ENCODE results near the gene HCRT.
"Not testable (repeated sequence)": the region's sequence is repeated elsewhere in the genome, so short reads cannot be mapped to it uniquely, and the experiment has no call there.

Gene HCRT

GRCh38 chr17:42142371-42142896 lies 42.8 kb downstream of the HCRT start:
- H3K9me3 ChIP-seq (ENCODE audit: control insufficient read depth, insufficient read depth, low read length) = no peaks in the 10 kb centered on the region
- H3K4me3 ChIP-seq (ENCODE audit: low read length) = no peak overlapping the region
- no peaks in the 10 kb centered on the region for H3F3A ChIP-seq (ENCODE audit: control insufficient read depth, insufficient read depth)
- TF ChIP-seq CTCF (IDR thresholded peaks at IDR 0.05; ENCODE audit: low read depth, low read length, poor library complexity, severe bottlenecking) = no peak
- no peak for TF ChIP-seq EZH2phosphoT487 (IDR thresholded peaks at IDR 0.05; ENCODE audit: borderline replicate concordance, low read length)
- no peak overlapping the region for H3K4me2 ChIP-seq (ENCODE audit: low read length)
- peaks cover 11% of the 10 kb centered on the region for H3K4me1 ChIP-seq (ENCODE audit: control insufficient read depth, low read length)
- peaks cover 8% of the 10 kb centered on the region; the same call in 1 of the 2 replicates for H4K20me1 ChIP-seq (ENCODE audit: control insufficient read depth, insufficient read depth, low read depth, low read length)
- H3K79me2 ChIP-seq (ENCODE audit: control insufficient read depth, low read length) = peaks cover 89% of the 10 kb centered on the region
- H3K9me2 ChIP-seq (replicated peaks; ENCODE audit: control insufficient read depth, low read length) = no peaks in the 10 kb centered on the region
- H3K36me3 ChIP-seq (ENCODE audit: control insufficient read depth, low read length) = peaks cover 35% of the 10 kb centered on the region
- H3K27ac ChIP-seq (ENCODE audit: low read depth, low read length) = no peak overlapping the region
- no peaks in the 10 kb centered on the region for H3K27me3 ChIP-seq (ENCODE audit: control insufficient read depth, low read length)

- Histone ChIP-seq H3K27me3 (ENCODE audit: control insufficient read depth, low read length) (no peaks in the 10 kb centered on the region), H4K20me1 (ENCODE audit: control insufficient read depth, insufficient read depth, low read depth, low read length) (peaks cover 12% of the 10 kb centered on the region; the same call in 1 of the 2 replicates), H3K4me2 (ENCODE audit: low read length) (no peak overlapping the region), H3K4me1 (ENCODE audit: control insufficient read depth, low read length) (peaks cover 22% of the 10 kb centered on the region), H3F3A (ENCODE audit: control insufficient read depth, insufficient read depth) (peaks cover 3% of the 10 kb centered on the region; the same call in 1 of the 2 replicates), H3K36me3 (ENCODE audit: control insufficient read depth, low read length) (peaks cover 37% of the 10 kb centered on the region), H3K9me3 (ENCODE audit: control insufficient read depth, insufficient read depth, low read length) (no peaks in the 10 kb centered on the region), H3K4me3 (ENCODE audit: low read length) (no peak overlapping the region), H3K79me2 (ENCODE audit: control insufficient read depth, low read length) (peaks cover 91% of the 10 kb centered on the region), H3K9me2 (replicated peaks; ENCODE audit: control insufficient read depth, low read length) (no peaks in the 10 kb centered on the region), H3K27ac (ENCODE audit: low read depth, low read length) (no peak overlapping the region)
- TF ChIP-seq EZH2phosphoT487 (IDR thresholded peaks at IDR 0.05; ENCODE audit: borderline replicate concordance, low read length) (no peak), CTCF (IDR thresholded peaks at IDR 0.05; ENCODE audit: low read depth, low read length, poor library complexity, severe bottlenecking) (no peak)
These were observed 43.9 kb downstream of the HCRT start for GRCh38 chr17:42141382-42141781.

GRCh38 chr17:42140690-42141089 lies 44.6 kb downstream of the HCRT start:
- not testable (repeated sequence) for H3K27me3 ChIP-seq (ENCODE audit: control insufficient read depth, low read length); H3K4me3 ChIP-seq (ENCODE audit: low read length); H3K9me3 ChIP-seq (ENCODE audit: control insufficient read depth, insufficient read depth, low read length); H3K4me2 ChIP-seq (ENCODE audit: low read length); H3K9me2 ChIP-seq (replicated peaks; ENCODE audit: control insufficient read depth, low read length); H3F3A ChIP-seq (ENCODE audit: control insufficient read depth, insufficient read depth); H3K27ac ChIP-seq (ENCODE audit: low read depth, low read length)
- Histone ChIP-seq H3K4me1 (ENCODE audit: control insufficient read depth, low read length) (peaks cover 29% of the 10 kb centered on the region), H3K79me2 (ENCODE audit: control insufficient read depth, low read length) (peaks cover 93% of the 10 kb centered on the region), H4K20me1 (ENCODE audit: control insufficient read depth, insufficient read depth, low read depth, low read length) (peaks cover 15% of the 10 kb centered on the region; the same call in 1 of the 2 replicates), H3K36me3 (ENCODE audit: control insufficient read depth, low read length) (peaks cover 40% of the 10 kb centered on the region)

- peaks cover 42% of the 10 kb centered on the region for H3K36me3 ChIP-seq (ENCODE audit: control insufficient read depth, low read length)
These were observed 46.3 kb downstream of the HCRT start for GRCh38 chr17:42138749-42139492.

More at GRCh38 chr17:42138749-42139492, 46.3 kb downstream of the HCRT start:
- Histone ChIP-seq H3K9me2 (replicated peaks; ENCODE audit: control insufficient read depth, low read length) (no peaks in the 10 kb centered on the region), H3K9me3 (ENCODE audit: control insufficient read depth, insufficient read depth, low read length) (no peaks in the 10 kb centered on the region), H3K4me3 (ENCODE audit: low read length) (no peak overlapping the region), H3K4me2 (ENCODE audit: low read length) (no peak overlapping the region), H3K27me3 (ENCODE audit: control insufficient read depth, low read length) (no peaks in the 10 kb centered on the region), H4K20me1 (ENCODE audit: control insufficient read depth, insufficient read depth, low read depth, low read length) (peaks cover 17% of the 10 kb centered on the region), H3K4me1 (ENCODE audit: control insufficient read depth, low read length) (peaks cover 45% of the 10 kb centered on the region), H3K27ac (ENCODE audit: low read depth, low read length) (no peak overlapping the region), H3F3A (ENCODE audit: control insufficient read depth, insufficient read depth) (peaks cover 17% of the 10 kb centered on the region), H3K79me2 (ENCODE audit: control insufficient read depth, low read length) (peaks cover 95% of the 10 kb centered on the region)
- TF ChIP-seq EZH2phosphoT487 (IDR thresholded peaks at IDR 0.05; ENCODE audit: borderline replicate concordance, low read length) (no peak), CTCF (IDR thresholded peaks at IDR 0.05; ENCODE audit: low read depth, low read length, poor library complexity, severe bottlenecking) (no peak)

All from DOHH2 (cell line).